ENCODE data around the gene RHOB.

RHOB gene

DNA sequence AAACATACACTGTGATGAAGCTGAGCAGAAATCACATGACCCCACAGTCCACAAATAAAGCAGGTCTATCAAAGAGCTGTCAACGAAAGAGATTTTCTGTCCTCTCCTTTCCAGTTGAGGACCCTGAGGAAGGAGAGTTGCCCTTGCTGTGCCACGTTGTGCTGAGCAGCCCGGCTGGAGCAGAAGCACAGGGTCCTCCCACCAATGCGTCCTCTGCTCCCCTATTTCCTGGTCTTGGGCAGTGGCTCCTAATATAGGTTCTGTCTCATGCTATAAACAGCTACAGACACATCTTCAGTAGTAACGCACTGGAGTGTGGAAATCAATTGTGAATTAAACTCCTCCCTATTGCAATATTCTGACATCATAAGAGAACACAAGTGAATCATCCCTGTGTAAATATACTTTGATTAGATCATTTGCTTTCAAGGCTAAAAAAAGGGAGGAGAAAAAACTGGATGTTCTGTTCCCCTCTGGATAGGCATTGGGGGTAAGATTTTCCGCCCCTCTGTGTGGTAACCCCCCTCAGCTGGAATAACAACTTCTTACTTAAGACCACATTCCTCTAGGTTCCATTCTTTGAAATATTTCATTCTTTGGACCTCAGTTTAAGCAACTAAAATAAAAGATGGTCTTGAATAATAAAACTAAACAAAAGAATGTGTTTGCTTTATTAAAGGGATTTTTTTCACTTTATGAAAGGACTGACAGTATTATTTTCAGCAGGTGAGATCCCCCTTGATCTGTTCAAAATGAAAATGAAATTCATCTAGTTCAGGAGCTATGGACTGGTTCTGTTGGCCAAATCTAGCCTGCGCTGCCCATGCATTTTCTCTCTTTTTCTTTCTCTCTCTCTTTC is 8.3 kb upstream of the RHOB start:
- no peak for DNase-seq

DNA sequence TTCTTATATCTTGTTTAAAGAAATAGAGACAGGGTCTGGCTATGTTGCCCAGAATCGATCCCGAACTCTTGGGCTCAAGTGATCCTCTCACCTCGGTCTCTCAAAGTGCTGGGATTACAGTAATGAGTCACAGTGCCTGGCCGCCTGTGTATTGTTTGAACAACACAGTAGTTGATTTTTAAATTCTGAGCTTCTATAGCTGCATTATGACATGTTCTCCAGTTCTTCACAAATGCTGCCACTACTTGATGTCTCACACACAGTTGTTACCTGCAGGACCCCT is 7.7 kb upstream of the RHOB start:
- DNase-seq, result no peak

- DNase-seq, result no peak
Observed at GRCh38 chr2:20439503-20439902, 7.4 kb upstream of the RHOB start.

DNA sequence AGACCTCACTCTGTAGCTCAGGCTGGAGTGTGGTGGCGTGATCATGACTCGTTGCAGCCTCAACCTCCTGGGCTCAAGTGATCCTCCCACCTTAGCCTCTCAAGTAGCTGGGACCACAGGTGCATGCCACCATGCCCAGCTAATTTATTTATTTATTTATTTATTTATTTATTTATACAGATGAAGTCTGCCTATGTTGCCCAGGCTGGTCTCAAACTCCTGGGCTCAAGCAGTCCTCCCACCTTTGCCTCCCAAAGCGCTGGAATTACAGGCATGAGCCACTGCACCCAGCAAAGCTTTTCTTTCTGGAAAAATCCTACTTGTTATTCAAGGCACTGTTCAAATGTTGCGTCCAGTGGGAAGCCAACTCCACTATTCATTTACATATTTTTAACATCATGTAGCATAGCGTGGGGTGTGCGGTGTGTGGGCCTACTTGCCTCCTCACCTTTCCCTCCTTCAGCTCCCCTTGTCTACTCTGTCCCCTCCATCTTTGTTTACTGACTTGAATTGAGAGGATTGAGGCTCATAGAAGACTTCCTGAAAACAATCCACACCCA is 6.8 kb upstream of the RHOB start:
- no peak for DNase-seq

- DNase-seq, result no peak
Observed at GRCh38 chr2:20443276-20443920, 3.5 kb upstream of the RHOB start.

DNA sequence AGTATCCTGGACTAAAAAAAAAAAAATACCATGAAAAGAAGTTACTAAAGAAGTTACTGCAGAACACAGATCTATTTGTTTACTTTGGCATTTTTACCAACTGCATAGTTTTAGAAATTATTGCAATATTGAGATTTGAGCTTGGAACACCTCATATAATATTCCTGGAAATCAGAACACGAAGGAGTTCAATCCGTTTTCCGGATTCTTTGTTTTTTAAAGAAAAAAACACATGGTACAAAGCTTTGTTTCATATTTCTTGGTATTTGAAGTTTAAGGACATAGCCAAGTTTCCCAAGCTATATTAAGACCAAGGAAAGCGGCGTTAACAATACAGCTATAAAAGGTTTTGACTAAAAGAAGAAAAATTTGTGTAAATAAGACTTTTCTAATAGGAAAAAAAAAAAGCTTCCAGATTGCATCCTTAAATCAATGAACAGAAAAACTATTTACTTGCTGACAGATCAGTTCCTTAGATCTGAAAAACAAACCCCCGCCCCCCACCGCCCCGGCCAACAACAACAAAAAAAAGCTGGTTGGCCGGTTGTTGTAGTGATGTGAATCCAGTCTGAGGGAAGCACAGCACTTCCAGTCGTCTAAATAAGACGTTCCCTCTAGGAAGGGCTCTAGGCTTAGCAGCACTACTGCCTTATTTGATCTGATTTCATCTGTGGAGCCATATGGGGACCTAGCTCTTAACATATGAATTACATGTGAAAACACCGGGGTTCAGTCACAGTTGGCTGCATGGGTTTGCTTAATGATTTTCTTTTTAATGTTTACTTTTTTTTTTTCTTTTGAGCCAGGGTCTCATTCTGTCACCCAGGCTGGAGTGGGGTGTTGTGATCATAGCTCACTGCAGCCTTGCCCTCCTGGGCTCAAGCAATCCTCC is 2.5 kb upstream of the RHOB start:
- DNase-seq, result no peak

DNA sequence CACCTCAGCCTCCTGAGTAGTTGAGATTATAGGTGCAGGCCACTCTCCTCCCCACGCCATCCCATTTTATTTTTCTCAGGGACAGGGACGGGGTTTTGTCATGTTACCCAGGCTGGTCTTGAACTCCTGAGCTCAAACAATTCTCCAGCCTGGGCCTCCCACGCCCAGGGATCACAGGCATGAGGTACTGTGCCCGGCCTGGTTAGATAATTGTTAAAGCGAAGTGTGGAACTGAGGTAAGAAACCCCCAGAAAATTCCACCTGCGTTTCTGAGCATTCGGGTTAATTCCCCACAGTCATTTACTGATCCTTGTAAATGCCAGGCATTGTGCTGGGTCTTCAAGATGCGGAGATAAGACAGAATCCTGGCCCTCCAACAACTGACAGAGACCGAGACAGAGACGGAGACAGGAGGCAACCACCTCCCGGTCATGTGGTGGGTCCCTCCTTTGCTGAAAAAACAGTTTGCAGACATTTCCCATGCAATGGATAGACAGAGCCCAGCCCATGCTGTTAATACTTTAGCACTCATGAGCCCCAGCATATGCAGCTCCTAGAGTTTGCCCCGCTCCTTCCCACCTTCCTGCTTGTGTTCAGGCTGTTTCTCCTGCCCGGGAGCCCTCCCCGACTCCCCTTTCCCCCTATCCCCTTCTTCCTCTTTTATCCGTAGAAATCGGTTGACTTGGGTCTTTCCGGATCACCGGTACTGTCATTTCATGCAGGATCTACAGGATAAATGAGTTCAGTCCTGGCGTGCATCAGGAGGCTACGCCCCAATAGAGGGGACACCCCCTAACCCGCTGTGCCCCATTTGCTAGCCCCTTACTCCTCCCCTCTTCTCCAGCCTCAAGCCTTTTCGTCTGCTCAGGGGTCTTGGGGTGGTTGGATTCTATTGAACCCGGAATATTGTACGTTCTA is 1.6 kb upstream of the RHOB start:
- no peak for DNase-seq

GRCh38 chr2:20446255-20446916 is 488 bp upstream of the RHOB start:
- DNase-seq, result no peak

GRCh38 chr2:20447437-20448245 is 767 bp downstream of the RHOB start:
- DNase-seq, result no peak

DNA sequence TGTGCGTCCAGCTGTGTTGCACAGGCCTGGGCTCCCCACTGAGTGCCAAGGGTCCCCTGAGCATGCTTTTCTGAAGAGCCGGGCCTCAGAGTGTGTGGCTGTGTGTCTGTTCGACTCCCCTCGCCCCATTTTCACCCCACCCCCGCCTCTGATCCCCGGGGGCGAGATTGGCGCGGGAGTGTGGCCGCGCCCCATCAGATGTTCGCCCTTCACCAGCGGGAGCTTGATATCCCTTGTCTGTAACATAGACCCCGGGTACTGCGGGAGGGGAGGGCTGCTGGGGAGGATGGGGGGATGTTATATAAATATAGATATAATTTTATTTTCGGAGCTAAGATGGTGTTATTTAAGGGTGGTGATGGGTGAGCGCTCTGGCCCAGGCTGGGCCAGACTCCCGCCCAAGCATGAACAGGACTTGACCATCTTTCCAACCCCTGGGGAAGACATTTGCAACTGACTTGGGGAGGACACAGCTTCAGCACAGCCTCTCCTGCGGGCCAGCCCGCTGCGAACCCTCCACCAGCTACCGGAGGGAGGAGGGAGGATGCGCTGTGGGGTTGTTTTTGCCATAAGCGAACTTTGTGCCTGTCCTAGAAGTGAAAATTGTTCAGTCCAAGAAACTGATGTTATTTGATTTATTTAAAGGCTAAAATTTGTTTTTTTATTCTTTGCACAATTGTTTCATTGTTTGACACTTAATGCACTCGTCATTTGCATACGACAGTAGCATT is 1.5 kb downstream of the RHOB start:
- DNase-seq, result no peak

DNA sequence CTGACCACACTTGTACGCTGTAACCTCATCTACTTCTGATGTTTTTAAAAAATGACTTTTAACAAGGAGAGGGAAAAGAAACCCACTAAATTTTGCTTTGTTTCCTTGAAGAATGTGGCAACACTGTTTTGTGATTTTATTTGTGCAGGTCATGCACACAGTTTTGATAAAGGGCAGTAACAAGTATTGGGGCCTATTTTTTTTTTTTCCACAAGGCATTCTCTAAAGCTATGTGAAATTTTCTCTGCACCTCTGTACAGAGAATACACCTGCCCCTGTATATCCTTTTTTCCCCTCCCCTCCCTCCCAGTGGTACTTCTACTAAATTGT is 2.1 kb downstream of the RHOB start:
- no peak for DNase-seq

DNA sequence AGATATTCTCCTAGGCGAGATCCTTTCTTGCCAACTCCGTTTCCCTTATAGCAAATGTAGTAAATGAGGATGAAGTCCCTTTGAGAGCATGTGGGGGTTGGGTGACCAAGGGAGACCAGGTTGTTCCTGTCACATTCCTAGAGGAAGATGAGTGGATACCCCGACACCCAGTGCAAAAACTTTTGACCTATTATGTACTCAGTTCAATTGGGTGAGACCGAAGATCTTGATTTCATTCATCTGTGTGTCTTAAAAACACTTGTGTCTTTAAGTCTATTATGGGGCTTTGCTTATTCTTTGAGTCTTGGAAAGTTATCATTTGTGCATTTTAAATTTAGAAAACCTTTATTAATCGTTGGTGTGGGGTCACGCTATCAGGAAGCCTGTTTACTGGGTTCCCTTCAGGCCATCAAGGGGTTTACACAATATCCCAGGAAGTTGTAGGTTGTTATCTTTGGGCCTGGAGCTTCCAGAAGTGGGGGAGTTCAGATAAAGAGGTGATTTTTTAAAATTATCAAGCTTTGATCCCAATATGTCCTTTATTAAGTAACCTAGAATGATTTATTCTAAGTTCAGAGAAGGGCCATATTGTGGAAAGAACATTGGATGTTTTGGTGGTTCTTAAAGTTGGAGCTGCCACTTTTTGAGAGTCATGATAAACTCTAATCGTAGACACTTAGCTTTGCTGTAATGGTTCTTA is 2.8 kb downstream of the RHOB start:
- DNase-seq, result no peak

DNA sequence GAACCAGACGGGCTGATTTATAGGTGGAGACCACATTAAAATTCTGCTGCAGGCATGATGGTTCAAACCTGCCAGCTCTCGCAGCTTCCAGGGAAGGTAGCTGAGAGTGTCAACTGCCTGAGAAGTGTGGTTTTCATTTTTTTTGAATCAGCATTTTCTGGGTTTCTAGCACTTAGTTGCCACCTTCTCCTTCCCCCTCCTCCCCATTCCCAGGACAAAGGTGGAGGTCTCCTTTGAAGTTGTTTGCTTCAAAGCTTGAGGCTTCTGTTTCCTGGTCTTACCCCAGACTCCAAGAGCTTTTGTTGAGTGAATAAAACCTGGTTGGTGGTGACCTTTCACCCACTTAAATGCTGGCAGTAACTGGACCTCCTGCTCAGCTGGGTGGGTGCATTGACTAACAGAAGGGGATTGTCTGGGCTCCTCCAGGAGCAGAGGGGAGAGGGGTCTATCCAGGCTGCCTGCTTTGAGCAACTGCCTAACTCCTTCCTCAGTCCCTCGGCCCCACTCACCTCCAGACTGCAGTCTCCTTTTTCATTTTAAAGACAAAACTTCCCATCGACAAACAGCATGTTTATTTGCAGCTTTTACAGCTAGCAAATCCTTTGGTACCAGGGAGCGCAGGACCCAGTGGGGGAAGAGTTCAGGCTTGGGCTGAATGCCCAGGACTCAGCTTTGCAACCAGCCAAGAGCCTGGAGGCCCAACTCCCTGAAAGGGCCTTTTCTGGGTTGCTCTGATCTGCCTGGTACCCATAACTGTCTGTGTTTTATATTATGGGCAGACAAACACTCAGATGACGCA is 3.5 kb downstream of the RHOB start:
- DNase-seq, result no peak

- no peak for DNase-seq
Observed at GRCh38 chr2:20451000-20451290, 4.1 kb downstream of the RHOB start.

GRCh38 chr2:20451341-20451740 is 4.5 kb downstream of the RHOB start:
- DNase-seq, result no peak

GRCh38 chr2:20451761-20452499 is 5.1 kb downstream of the RHOB start:
- DNase-seq, result no peak

GRCh38 chr2:20452551-20452950 is 5.7 kb downstream of the RHOB start:
- no peak for DNase-seq

- no peak for DNase-seq
Observed at GRCh38 chr2:20453087-20453486, 6.2 kb downstream of the RHOB start.

Measured in effector CD4-positive, alpha-beta T cell (primary cell).